HG03135 (cell line): ENCODE data around the gene OSGEP.
A peak's percentile ranks its signal among the peaks of the same experiment; 100 is the strongest.

Experiments used
- ATAC-seq: cut with Tn5 transposase; IDR thresholded peaks from one replicate; pipeline ENCODE4 v1.9.1; 2021; ENCODE audit warnings: mild to moderate bottlenecking, moderate library complexity; ENCODE audit not compliant: unreplicated experiment

The OSGEP gene

DNA sequence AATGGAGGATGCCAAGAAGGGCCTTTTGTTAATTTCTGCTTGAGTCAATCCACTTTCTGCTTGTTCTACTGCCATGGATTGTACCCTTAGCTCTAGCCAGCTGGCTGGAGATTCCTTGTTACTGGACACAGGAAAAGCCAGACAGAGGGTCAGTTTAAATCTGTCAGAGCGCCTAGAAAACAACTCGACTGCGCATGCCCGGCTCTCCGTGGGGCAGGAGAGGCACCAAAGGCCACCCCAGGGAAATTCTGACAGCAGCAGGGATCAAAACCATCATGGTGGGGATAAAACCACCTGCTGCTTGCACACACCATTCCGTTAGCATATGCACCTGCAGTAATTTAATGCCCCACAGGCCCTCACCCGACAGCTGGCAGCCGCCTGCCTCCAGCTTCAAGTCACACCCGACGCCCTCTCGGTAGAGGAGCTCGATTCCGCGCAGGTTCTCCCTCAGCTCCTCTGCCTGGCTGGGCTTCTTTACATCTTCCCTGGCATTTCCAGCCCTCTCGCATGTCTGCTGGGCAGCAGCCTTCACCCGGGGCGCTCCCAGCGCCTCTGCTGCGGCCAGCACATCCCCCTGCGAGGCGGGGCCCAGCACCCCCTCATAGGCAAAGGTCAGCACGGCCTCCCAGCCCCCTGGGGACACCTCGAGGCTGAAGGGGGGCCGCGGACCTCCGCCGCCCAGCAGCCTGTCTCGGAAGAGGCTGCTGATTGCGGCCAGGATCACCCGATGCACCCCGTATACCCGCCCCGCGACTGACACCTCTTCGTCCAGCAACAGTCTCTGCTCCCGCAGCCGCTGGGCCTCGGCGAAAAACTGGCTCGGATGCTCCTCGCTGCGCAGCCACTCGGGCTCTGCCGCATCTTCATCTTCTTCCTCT lies 19.7 kb downstream of the OSGEP start:
- ATAC-seq: no peak

- ATAC-seq: no peak
Observed at GRCh38 chr14:20429801-20430669, 24.6 kb downstream of the OSGEP start.

- no peak for ATAC-seq
Observed at GRCh38 chr14:20428802-20429201, 25.8 kb downstream of the OSGEP start.

DNA sequence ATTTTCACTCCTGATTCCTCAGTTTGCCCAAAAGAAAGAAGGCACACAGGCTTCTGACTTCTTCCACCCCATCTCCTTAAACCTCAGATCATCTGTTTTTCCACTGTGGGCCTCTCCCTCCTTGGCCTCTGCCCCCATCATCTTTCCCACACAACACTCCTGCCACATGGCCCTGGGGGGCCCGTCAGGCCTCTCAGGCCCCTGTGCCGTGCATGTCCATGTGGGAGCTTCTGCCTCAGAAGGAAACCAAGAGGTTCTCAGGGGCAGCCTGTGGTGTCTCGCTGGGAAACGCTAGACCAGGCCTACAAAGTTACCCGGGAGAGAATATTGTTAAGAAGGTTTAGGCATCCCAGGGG lies 26.6 kb downstream of the OSGEP start:
- peak; percentile 24 for ATAC-seq

GRCh38 chr14:20427231-20428009 lies 27.2 kb downstream of the OSGEP start:
- peak; percentile 67 for ATAC-seq

DNA sequence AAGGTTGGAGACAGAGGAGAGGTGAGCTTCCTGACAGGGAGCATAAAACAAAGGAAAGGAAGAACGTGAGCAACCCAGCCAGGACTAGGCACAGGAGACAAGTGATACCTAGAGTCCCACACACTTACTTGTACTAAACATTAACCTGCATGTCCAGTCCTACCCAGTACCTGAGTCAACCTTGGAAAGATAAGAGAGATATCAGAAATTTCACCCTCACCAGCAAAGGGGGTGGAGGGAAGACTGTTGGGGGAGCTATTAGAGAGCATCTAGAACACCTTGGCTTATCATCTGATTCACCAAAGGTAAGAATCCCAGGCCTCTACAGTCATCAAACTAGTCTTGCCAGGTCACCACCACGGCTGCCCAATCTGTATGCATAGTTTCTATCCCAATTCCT lies 29.8 kb downstream of the OSGEP start:
- ATAC-seq: no peak

DNA sequence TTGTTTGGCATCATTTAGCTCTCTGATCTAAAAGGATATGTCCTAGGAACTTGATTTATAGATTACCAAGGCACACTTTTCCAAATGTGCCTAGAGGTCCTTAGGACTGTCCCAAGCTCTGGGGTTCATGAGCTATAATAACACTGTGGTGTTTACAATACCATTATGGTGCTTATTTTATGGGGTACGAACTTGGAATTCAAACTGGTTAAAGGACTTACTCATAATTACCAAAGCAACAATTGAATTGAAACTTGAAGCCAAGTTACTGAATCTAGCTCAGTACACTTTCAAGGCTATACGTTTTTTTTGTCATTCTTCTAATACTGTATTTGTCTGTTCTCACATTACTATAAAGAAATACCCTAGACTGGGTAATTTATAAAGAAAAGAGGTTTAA lies 31.7 kb downstream of the OSGEP start:
- no peak for ATAC-seq

DNA sequence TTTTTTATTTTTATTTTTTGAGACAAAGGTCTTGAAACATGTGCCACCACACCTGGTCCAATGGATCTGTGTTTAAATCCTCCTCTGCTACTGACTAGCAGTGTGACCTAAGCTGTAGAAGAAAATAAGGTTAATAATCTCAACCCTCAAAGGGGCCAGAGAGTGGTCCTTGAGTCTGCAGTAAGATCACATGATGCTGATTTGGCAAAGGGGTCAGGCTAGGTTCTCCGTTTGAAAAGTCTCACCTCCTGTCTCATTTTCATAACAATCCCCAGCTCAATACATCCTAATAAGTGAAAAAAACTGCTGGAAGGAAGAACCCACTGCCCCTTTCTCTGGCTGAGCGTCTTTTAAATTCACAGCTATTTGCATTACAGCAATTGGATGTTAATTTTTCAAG lies 33.3 kb downstream of the OSGEP start:
- no peak for ATAC-seq

DNA sequence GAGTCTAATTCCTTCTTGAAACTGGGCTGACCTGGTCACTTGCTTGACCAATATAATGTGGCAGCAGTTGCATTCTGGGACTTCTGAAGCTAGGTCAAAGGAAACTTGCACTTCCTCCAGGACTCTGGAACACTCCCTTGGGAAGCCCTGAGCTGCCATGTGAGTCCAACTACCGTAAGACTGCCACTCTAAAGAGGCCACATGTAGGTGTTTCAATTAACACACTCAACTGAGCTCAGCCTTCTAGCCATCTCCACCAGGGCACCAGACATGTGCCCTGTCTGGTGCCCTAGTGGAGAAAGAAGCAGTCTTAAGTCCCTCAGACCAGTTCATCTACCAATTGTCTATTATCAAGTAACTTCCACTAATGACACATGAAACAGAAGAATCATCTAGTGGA lies 35.2 kb downstream of the OSGEP start:
- no peak for ATAC-seq

- ATAC-seq: no peak
Observed at GRCh38 chr14:20418501-20418909, 36.1 kb downstream of the OSGEP start.

- ATAC-seq: no peak
Observed at GRCh38 chr14:20417250-20418186, 37.1 kb downstream of the OSGEP start.

- ATAC-seq: no peak
Observed at GRCh38 chr14:20416223-20416622, 38.4 kb downstream of the OSGEP start.

GRCh38 chr14:20415782-20416206 lies 38.8 kb downstream of the OSGEP start:
- no peak for ATAC-seq

GRCh38 chr14:20413744-20414082 lies 40.9 kb downstream of the OSGEP start:
- ATAC-seq: peak; percentile 37

DNA sequence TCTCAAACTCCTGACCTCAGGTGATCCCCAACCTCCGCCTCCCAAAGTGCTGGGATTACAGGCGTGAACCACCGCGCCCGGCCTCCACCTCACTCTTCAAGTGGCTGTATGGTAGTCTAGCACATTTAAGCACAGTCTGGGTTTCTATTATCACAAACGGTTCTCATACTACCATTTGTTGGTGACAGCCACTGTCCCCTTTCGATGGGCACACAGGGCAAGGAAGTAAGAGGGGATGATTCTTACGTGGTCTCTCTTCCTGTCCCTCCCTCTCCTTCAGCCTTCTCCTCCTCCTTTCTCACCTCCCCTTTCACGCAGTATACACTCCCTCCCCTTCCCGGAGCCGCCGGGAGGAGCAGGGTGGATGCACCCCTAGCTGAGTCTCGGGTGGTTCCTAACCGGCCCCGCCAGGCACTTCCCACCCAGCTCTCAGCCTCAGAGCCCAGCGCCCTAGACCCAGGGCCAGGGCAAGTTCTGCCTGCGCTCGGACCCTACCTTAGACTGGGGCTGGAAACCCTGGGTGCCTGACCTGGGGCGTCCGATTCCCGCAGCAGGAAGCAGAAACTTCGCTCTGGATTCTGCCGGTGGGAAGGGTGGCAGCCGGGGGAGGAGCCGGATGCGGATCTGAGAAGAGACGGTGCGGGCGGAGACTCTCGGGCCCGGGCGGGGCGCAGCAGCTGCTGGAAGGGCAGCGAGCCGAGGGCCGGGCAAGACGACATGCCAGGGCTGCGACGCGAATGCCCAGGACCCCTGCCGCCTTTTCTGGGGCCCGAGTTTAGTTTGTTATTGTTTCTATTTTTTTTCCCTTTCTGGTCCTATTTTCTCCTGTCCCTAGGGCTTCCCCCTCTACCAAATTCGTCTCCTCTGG lies 41.5 kb downstream of the OSGEP start, which contains the start of gene TEP1:
TEP1 (minus strand) TSS at position 626 of the 868 bp plus-strand sequence. CDS start 5,062 bp downstream, outside the sequence.
- ATAC-seq: peak; percentile 62

DNA sequence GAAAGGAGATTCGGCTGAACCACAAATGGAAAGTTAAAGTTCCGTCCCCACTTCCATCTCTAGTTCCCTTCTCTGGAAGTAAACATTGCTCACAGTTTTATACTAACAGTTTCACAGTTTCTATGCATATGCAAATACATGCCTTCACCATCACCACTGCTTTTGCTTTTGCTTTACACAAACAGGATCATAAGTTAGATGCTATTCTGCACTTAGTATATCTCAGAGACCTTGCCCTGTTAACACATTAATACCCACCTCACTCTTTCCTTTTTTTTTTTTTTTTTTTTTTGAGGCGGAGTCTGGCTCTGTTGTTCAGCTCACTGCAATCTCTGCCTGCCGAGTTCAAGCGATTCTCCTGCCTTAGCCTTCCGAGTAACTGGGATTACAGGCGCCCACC lies 42.2 kb downstream of the OSGEP start:
- peak; percentile 66 for ATAC-seq

DNA sequence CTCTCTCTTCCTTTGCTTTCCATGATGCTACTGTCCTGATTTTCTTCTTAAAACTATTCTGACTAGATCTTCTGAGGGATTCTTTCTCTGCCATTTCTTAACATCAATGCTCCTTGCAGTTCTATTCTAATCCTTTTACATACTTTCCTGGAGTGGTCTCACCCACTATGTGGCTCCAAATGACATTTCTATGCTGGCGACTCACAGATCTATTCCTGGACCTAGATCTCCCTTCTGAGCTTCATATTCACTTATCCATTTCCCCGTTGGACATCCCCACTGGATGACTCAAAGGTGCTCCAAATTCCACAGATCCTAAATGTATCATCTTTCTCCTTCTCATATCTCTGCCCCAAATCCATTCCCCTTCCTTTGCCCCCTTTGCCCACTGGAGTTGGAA lies 45.4 kb downstream of the OSGEP start:
- ATAC-seq: no peak

DNA sequence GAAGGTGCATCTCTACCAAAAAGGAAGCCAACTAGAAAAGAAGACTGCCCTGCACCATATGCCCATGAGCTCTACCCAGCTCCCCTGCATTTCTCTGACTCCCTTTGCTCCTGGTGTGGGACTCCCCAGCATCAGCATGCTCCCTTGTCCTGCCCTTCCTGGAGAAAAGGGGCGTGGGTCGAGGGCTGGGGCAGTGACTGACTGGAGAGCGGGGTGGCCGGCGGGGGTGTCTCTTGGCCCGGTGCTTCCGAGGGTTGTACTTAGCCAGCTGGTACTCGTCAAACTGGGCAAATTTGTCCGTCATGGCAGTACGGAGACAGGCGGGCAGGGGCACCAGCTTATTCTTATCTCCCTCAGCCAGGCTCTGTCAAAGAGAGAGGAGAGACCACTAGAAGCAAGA lies 51.1 kb downstream of the OSGEP start:
- no peak for ATAC-seq

- ATAC-seq: no peak
Observed at GRCh38 chr14:20400965-20401593, 53.5 kb downstream of the OSGEP start.
